ENCODE measurements around the gene ZNF407.

ZNF407 gene

DNA sequence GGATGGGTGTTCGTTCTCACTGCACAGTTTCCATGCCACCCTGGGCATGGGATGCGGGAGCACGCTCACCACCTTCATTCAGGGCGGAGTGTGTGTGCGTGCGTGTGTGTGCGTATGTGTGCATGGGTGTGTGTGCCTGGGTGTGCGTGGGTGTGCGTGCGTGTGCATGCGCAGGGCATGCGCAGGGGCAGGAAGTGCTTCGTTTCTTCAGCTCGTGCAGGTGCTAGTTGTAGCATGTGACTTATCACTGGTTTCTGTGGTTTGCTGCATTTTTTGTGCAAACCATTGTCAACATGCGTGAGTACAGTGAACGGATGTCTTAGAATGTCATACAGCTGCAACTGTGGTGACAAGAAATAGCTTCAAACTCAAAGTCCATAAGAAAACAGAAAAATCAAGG lies 431.8 kb downstream of the ZNF407 start:
- no peak overlapping the region for H3K27ac ChIP-seq
- DNase-seq (ENCODE audit: low read depth, low spot score) = no peak

DNA sequence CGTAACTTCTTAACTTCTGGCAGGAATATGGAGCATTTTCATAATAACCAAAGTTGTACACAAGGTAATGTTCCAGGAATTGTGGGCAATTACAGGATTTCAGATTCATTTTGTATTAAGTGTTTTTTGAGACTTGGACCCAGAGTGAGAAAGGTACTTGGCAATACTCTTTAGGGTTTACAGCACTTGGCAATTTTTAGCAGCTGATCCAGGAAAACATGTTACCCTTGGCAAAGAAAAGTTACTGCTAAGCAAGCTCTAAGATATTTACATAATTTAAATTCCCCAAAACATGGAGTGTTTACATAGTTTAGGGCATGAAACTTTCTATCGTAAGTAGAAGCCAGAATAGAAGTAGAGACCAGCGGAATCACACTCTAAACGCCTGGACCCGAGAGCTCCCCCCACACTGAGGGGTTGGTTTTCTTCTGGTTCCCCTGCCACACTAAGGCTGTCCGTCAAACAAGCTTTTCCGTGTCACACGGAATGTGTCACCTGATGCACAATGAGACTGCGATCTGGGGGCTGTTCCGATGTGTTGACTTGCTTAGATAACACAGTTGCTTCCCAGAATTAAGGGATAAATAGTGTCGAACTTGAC lies 434.1 kb downstream of the ZNF407 start:
- no peak overlapping the region for H3K27ac ChIP-seq

DNA sequence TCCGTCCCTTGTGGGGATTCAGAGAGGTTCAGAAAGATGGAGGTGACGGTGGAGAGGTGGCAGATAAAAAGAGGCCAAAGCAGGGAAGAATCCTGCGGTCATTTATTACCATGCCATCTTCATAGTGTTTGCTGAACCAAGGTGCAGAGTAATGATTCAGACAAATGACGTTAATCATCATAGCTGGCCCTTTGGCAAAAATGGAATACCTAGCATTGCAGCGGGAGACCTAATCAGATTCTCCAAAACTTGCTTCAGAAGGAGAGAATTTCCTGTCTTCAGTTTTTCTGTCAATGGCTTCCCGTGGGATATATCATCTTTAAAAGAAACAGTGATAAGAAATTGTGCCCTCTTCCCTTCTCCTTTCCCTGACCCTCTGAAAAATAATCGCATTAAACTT lies 435.8 kb downstream of the ZNF407 start:
- DNase-seq (ENCODE audit: low read depth, low spot score) = no peak

More for the DNA sequence above, 434.1 kb downstream of the ZNF407 start:
- no peak for DNase-seq (ENCODE audit: low read depth, low spot score)

DNA sequence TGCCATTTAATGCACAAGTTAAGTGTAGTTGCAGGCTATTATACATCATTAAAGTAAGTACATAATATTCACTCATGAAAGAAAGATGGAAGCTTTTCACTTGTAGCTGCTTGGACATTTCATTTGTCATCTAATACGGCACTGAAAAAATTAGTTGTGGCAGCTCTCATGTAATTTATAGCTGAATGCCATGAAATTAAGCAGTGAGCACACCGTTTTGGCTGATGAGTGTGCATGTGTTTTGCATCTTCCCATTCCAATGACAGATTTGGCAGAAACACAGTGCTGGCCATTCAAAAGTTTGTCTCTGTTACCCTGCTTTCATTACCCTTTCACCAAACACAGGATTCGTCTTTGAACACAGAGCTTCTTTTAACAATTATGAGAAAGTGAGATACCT lies 437.3 kb downstream of the ZNF407 start:
- no peak overlapping the region for H3K27ac ChIP-seq
- no peak for DNase-seq (ENCODE audit: low read depth, low spot score)

More for the DNA sequence above, 435.8 kb downstream of the ZNF407 start:
- H3K27ac ChIP-seq = no peak overlapping the region

DNA sequence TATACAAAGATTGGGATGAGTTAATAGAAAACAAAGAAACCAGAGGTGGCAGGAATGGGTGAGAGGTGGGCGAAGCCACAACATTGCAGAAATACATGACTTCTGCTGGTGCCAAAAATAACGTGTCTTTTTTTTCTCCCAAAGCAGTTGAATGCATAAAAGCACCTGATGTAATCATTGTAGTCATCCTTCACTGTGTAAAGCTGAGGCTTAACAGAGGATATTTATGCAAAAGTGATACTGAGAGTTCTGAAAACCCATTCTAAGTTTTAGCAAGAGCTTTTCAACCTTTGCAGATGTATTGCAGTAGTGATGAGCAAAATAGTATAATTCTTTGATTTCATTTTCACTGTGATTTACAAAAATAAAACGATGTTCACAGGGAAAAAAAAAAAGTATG lies 438.3 kb downstream of the ZNF407 start:
- no peak overlapping the region for H3K27ac ChIP-seq
- DNase-seq (ENCODE audit: low read depth, low spot score) = no peak

DNA sequence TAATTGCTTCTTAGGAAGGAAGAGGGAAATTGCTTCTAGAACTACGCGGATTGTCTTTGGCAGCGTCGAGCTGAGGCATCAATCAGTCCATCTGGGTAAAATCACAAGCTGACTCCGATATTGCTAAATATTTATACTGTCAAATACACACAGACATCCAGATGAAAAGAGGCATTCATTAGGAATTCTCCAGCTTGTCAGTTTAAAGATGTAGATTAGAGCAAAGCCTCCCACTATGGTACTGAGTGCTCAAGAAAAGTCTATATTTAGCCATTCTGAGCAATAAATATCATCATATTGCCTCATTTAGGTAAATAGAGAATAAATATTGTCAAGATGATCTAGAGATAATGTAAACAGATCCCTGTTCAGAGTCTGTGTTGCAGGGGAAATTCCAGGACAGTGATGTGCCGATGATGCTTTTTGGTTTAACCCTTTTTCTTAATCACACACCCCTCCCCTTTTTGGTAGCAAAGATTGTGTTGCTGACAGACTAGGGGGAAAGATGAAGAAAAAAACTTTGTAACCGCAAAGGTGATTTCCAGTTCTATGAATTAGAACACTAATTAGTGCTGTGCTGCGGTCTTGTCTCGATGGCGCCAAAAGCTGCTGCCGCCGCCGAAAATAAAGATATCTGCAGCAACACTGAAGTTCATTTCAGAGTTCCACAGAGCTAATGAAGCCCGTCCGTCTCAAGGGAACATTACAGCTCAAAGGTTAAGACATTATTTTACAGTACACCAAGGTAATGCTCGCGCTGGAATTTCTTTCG lies 439.4 kb downstream of the ZNF407 start:
- no peak for DNase-seq (ENCODE audit: low read depth, low spot score)
- no peak overlapping the region for H3K27ac ChIP-seq

DNA sequence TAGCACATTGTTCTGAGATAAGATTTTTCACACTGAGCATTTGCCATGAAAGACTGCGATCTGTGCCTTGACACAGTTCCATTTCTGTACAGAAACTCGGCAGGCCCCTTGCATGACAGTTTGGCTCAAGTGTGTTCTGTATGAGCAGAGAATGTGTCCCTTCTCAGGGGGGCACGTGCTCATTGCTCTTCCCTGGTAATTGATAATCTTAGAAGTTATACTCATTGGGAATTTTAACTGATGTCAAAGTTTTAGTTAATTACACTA lies 440.0 kb downstream of the ZNF407 start:
- no peak for DNase-seq (ENCODE audit: low read depth, low spot score)
- no peak overlapping the region for H3K27ac ChIP-seq

DNA sequence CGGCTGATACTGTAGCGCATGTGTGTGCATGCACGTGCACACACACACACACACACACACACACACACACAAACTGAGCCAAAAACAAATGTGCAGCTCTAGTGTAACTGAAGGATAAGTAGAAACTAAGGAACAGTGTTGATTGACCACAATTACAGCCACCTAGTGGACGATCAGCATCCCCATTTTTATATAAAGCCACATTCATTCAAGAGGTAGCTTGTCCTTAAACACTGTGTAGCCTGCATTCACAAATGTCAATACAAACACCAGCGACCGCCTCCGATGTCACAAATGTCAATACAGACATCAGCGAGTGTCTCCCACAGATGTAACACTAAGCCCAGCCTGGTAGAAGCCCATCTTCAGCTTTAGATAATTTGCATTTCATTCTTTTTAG lies 443.9 kb downstream of the ZNF407 start:
- H3K27ac ChIP-seq = no peak overlapping the region
- DNase-seq (ENCODE audit: low read depth, low spot score) = no peak

DNA sequence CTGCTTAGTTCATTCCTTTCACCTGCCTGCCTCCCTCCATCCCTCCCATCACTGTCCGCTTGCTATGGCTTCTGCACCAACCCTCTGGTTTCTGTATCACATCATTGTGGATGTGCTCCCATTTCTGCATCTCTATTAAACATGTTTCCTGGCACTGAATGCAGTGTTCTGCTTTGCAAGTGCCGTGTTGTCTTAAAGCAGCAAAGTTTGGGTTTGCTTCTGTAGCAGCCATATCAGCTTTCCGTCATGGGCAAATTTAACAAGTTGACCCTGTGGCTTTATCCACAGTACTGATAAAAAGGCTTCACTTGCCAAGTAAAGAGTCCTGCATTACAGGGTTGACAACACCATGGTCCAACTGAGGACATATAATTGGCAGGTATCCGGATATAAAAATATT lies 445.8 kb downstream of the ZNF407 start:
- H3K27ac ChIP-seq = no peak overlapping the region
- DNase-seq (ENCODE audit: low read depth, low spot score) = no peak

DNA sequence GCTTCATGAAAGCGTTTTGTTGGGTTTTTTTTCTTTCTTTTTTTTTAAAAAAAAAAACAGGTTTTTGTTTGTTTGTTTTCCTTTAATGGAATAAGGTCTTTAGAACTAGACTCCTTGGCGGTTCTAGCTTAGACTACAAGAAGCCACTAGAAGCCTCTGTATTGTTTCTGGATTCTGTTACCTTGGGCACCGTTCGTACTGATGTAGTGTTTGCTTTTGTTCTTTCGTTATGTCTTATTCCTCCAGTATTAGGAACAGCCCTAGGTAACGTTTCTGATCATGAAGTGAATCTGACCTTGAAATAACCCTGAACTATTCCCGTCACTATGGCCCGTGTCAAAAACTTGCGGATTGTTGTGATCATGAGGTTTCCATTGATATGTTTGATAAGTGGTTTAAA lies 446.6 kb downstream of the ZNF407 start:
- DNase-seq (ENCODE audit: low read depth, low spot score) = no peak
- no peak overlapping the region for H3K27ac ChIP-seq

DNA sequence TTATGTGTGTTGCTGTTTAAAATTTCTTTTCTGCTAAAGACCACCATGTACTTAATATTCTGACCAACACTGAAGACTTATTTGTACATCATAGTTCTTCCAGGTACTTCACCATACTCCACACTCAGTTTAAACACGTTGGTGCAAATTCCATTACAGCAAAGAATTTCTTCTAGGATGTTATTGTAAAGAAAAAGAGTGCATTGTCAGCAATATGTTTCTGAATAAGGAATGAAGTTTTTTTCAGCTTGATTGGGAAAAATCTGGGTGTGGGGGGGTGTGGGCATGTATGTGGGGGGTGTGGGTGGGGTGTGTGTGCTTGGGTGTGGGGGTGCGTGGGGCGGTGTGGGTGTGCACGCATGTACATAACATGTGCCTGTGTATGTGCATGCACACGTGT lies 447.1 kb downstream of the ZNF407 start:
- no peak for DNase-seq (ENCODE audit: low read depth, low spot score)
- H3K27ac ChIP-seq = no peak overlapping the region

DNA sequence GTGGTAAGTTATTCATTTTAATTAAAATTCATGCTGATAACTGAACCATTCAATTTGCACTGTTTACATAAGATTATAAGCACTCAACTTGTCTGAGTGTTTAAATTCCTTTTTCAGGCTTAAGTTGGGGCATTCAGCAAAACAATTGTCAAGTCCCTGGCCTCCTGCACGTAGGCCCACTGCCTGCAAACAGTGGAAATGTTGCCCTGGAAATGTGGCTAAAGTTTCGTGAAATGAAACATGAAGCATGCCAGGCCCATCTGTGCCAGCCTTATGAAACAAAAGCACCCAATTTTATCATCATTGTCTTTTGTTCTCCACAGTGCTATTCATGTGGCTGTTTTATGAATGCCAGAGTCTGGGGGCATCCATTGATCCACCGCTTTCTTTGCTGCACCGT lies 447.6 kb downstream of the ZNF407 start:
- DNase-seq (ENCODE audit: low read depth, low spot score) = no peak
- no peak overlapping the region for H3K27ac ChIP-seq

DNA sequence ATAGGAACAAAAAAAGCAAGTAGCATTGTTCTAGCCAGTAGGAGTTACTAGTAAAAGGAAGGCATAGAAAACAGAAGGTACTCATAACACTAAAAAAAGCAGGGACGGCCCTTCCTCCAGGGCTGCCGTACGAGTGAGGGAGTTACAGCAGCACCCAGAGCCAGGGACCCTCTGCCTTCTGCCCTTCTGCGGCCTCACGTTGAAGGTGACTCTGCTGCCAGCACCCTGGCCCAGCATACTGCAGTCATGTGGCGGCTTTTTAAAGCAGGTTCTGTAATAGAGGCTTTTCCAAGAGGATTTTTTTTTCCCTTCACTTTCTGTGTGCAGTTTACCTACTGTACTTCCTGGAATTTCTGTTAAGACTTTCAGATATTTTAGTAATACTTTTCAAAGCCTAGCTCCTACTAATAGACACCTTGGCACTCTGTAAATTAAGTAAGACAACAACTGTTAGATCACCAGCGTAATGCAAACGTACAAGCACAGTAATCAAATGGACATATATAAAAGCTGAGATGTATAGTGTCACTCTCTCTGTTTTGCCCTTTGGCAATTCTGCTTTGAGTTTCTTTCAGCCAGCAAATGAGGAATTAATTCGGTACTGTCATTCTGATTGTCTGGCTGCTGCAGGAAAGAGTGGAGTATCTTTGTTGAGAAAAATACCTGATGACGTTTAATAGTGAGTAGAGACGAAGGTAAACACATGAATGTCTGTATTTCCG lies 449.7 kb downstream of the ZNF407 start:
- no peak overlapping the region for H3K27ac ChIP-seq
- no peak for DNase-seq (ENCODE audit: low read depth, low spot score)

DNA sequence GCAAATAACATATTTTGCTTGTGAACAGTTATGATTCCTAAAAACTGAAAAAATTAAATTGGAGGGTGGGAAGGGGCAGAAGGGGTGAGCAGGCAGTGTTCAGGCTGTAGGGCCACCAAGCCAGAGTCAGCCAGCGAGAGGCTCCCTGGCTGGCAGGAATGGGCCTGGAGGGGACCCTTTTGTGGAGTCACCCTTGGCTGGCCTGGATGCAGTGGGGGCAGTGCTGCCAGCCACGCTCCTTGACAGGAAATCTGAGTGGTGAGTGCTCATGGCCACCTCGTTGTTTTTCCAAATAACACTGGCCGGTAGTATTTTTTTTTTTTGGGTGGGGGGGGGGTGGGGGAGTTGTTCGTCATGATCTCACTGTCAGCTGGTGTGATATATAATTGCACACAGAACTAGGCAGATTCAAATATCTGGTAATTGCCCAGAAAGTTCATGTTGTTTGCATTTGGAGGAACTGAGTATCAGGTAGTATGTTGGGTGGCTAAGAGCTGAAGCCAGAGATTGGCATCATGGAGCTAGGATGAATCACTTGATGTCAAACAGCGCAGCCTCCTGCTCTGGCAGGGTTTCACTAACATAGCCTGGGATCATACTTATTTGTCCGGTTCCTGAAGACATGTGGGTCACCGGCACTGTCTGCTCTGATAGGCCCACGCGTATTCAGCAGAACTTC lies 451.2 kb downstream of the ZNF407 start:
- H3K27ac ChIP-seq = no peak overlapping the region
- DNase-seq (ENCODE audit: low read depth, low spot score) = no peak

DNA sequence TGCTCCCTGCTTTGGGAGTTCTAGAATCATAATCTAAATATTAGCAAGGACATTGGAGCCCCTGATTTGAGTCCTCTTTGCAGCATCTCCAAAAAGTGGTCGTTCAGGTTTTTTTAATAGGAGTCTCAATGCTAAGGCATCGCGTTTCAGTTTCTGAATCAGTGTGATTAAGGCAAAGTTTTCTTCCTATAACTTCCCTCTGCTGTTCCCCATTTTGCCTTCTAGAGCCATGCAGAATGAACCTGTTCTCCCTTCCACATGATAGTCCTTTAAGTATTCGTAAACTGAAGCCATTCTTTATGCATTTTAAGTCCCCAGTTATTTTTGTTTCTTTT lies 451.8 kb downstream of the ZNF407 start:
- no peak for DNase-seq (ENCODE audit: low read depth, low spot score)
- H3K27ac ChIP-seq = no peak overlapping the region

DNA sequence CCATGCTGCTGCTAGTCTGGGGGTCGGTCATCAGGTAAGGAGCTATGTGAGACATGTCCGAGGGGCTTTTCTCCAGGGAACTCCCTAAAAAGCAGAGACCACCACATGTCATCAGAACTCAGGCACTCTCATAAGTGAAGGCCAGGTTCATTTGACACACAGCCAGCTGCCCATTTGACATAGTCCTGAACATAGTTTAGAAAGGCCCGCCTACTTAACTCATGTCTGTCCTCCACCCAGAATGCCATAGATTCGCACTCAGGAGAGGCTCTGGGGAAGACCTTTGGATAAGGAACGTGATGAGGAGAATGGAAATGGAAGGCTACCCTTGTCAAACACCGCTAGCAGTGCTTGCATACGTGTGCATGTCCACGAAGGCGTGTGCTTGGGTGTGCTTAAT lies 454.1 kb downstream of the ZNF407 start:
- DNase-seq (ENCODE audit: low read depth, low spot score) = no peak
- H3K27ac ChIP-seq = no peak overlapping the region

DNA sequence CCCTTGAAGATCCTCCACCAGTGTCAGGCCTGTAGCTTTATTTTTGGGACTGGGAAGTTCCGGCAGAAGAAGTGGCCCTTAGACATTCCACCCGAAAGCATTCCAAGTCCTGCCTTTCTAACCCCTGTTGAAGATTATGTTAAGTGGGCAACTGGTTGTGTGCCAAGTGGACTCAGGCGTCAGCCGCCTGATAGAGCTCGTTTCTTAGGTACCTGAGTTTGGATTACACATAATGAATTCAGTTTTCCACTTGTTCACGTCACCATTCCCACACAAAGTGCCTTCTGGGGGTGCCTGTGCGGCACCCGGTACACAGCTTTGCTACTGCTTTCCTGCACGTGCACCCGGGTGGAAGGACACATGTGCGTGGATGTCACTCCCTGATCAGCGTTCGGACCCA lies 454.8 kb downstream of the ZNF407 start:
- H3K27ac ChIP-seq = no peak overlapping the region
- DNase-seq (ENCODE audit: low read depth, low spot score) = no peak

DNA sequence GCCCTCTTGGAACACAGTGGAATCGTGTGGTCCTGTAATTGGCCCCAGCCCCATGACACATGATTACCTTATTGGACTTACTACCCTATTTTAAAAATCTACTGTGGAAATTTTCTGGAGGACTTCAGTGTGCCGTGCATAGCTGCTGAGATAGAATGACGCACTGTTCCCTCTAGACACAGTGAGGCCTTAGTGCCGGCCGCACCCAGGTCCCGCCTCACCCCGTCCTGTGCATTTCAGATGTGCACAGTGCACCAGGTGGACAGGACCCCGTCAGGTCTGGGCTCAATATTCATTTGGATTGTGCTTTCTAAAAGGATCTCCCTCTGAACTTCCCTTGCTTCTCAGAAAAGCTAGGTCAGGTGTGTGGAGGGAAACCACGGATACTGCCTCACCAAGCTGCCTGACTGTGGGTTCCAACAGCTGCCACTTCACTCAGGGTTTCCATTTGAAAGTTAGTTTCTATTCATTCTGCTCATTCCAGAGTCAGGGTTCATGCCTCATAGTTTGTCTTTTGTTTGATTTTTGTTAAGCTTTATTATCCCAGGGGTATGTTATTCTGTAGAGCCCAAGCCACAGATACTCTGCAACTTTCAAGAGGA lies 455.5 kb downstream of the ZNF407 start:
- no peak overlapping the region for H3K27ac ChIP-seq
- no peak for DNase-seq (ENCODE audit: low read depth, low spot score)

DNA sequence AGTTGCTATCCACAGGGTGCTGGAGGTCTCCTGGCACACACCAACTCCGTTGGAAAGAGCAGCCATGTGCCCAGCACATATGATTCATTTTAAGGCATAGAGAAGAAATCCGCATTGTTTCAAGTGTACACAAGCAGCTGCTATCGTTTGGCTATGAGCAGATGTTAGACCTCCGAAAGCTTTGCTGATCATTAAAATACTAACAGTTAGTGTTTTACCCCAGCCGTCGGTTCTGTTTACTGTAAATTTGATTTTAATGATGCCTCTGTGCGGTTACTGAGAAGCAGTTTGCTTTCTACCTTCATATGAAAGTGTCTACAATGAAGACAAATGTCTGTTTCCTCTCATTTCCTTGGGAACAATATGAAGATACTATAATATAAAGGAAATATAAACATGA lies 456.4 kb downstream of the ZNF407 start:
- H3K27ac ChIP-seq = no peak overlapping the region
- no peak for DNase-seq (ENCODE audit: low read depth, low spot score)

DNA sequence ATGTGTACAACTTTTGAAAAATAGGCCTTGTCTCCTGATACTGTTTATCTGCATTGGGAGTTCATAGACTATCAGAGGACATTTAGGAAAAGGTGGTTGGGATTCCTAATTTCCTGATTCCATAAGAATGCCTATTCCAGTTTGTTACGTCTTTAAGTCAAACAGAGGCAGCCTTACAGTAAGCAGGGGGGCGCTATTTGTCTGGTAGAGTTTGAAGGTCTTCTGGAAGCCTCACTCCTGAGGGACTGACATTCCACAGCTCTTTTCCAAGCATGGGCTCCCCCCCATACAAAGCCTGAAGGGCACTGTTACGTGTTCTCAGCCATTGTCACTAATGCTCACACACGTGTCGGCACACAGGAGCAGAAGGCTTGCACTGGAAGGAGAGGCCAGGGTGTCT lies 456.9 kb downstream of the ZNF407 start:
- DNase-seq (ENCODE audit: low read depth, low spot score) = no peak
- H3K27ac ChIP-seq = no peak overlapping the region
